HepG2 (cell line): ENCODE measurements around the gene ZNF773. TPM values are rescaled to one million over a fixed set of nuclear protein-coding genes. Genes with fewer than 3 reads are reported as not detected.

Source experiments
- BORCS8-MEF2B ChIP-seq: sonication (generic); formaldehyde crosslinking; IDR thresholded peaks from 2 replicates; pipeline ENCODE4 v1.8.0; 2022; ENCODE audit warnings: mild to moderate bottlenecking, missing genetic modification reagents
- CENPT ChIP-seq: sonication (generic); formaldehyde crosslinking; IDR thresholded peaks from 2 replicates; pipeline ENCODE4 v1.8.0; 2022; ENCODE audit warnings: low read depth, mild to moderate bottlenecking, moderate library complexity, missing genetic modification reagents
- ELF3 ChIP-seq: IDR thresholded peaks from 2 replicates; pipeline ENCODE4 v1.6.1; 2016; ENCODE audit warnings: missing genetic modification reagents, missing compliant biosample characterization
- FIP1L1 ChIP-seq: fragments of 200-400 bp; formaldehyde crosslinking; IDR thresholded peaks from 2 replicates; pipeline ENCODE4 v1.6.1; 2018; ENCODE audit warnings: low read depth, mild to moderate bottlenecking, low read length, moderate library complexity, borderline replicate concordance; ENCODE audit not compliant: insufficient read depth
- GATAD2A ChIP-seq: IDR thresholded peaks from 2 replicates; pipeline ENCODE4 v1.6.1; 2016
- HES4 ChIP-seq: sonication (generic); formaldehyde crosslinking; IDR thresholded peaks from 2 replicates; pipeline ENCODE4 v1.9.0; 2021; ENCODE audit warnings: mild to moderate bottlenecking, missing genetic modification reagents, borderline replicate concordance
- KDM1A ChIP-seq: IDR thresholded peaks from 2 replicates; pipeline ENCODE4 v1.6.1; 2016; ENCODE audit warnings: missing compliant biosample characterization
- MBNL3 ChIP-seq: fragments of 250-450 bp; sonication (Bioruptor Pico); conservative IDR thresholded peaks from 2 replicates; pipeline ENCODE4 v1.8.0; 2022; ENCODE audit warnings: mild to moderate bottlenecking, inconsistent platforms
- NFIC ChIP-seq: IDR thresholded peaks from 2 replicates; pipeline ENCODE4 v1.6.1; 2012; ENCODE audit warnings: mild to moderate bottlenecking, low read length, inconsistent platforms
- PAF1 ChIP-seq: IDR thresholded peaks from 2 replicates; pipeline ENCODE4 v1.6.1; 2016; ENCODE audit warnings: missing genetic modification reagents, missing compliant biosample characterization
- PAX8 ChIP-seq: sonication (generic); formaldehyde crosslinking; IDR thresholded peaks from 2 replicates; pipeline ENCODE4 v1.8.0; 2022; ENCODE audit warnings: mild to moderate bottlenecking, missing genetic modification reagents, borderline replicate concordance
- RFXAP ChIP-seq: sonication (generic); formaldehyde crosslinking; IDR thresholded peaks from 2 replicates; pipeline ENCODE4 v1.4.0; 2020; ENCODE audit warnings: missing genetic modification reagents, borderline replicate concordance
- TCF7L2 ChIP-seq: IDR thresholded peaks from 2 replicates; pipeline ENCODE4 v1.6.1; 2011; ENCODE audit warnings: mild to moderate bottlenecking, low read depth, low read length, moderate library complexity
- TFDP2 ChIP-seq: sonication (generic); formaldehyde crosslinking; IDR thresholded peaks from 2 replicates; pipeline ENCODE4 v1.4.0; 2020; ENCODE audit warnings: missing genetic modification reagents
- ZBTB2 ChIP-seq: sonication (generic); formaldehyde crosslinking; IDR thresholded peaks from 2 replicates; pipeline ENCODE4 v1.8.0; 2022; ENCODE audit warnings: low read depth, missing genetic modification reagents
- ZBTB20 ChIP-seq: sonication (generic); formaldehyde crosslinking; IDR thresholded peaks from 2 replicates; pipeline ENCODE4 v1.8.1; 2023; ENCODE audit warnings: missing genetic modification reagents, low read depth, mild to moderate bottlenecking, borderline replicate concordance
- ZBTB7A ChIP-seq: sonication (generic); formaldehyde crosslinking; IDR thresholded peaks from 2 replicates; pipeline ENCODE4 v1.8.0; 2022; ENCODE audit warnings: mild to moderate bottlenecking, missing genetic modification reagents
- ZNF180 ChIP-seq: sonication (generic); formaldehyde crosslinking; IDR thresholded peaks from 2 replicates; pipeline ENCODE4 v1.4.0; 2020; ENCODE audit warnings: low read depth, missing genetic modification reagents, borderline replicate concordance
- ZNF607 ChIP-seq: sonication (generic); formaldehyde crosslinking; IDR thresholded peaks from 2 replicates; pipeline ENCODE4 v1.5.1; 2020; ENCODE audit warnings: missing genetic modification reagents, mild to moderate bottlenecking, borderline replicate concordance
- ZNF644 ChIP-seq: IDR thresholded peaks from 2 replicates; pipeline ENCODE4 v1.6.1; 2016; ENCODE audit warnings: low read depth
- polyA plus RNA-seq, 8 experiments: library from polyadenylated mRNA; depleted of rRNA in 3 of 8; stranded (reverse) in 7 of 8; unstranded in 1 of 8; fragments of >200 nt; fragmentation: Illumina TruSeq in 4 of 8; extraction: Trizol in 4 of 8; gene quantifications; 2 replicates each; pipeline versions ENCODE4 v1.2.1 to v1.2.3, GENCODE V29; 2011 to 2016; ENCODE audit warnings: low read depth in 4 of 8, missing spikeins in 1 of 8, mixed read lengths in 1 of 8; ENCODE audit not compliant: insufficient read depth in 1 of 8
- total RNA-seq, 5 experiments: library from RNA; depleted of rRNA; stranded (reverse); fragments of >200 nt; fragmentation: Illumina TruSeq; extraction: Trizol; gene quantifications; 2 replicates each; pipeline ENCODE4 v1.2.3, GENCODE V29; 2016; ENCODE audit warnings: low read depth in 1 of 5
- TF ChIP-seq, protein P1 (sequence below): sonication (generic); formaldehyde crosslinking; IDR thresholded peaks from 2 replicates; pipeline ENCODE4 v1.4.0; 2020; ENCODE audit warnings: missing genetic modification reagents
- TF ChIP-seq, protein P2 (sequence below): IDR thresholded peaks from 2 replicates; pipeline ENCODE4 v1.6.1; 2016; ENCODE audit warnings: low read depth, control low read depth

ZNF773 gene
- total and polyA plus RNA-seq, 2 of the 13 experiments (the other 11 are each of a cell fraction or from before 2014, with no cell fraction given): 5.7 to 6.7 TPM

GRCh38 chr19:57477191-57478008 is 22.3 kb upstream of the ZNF773 start, which contains the start of gene ZNF772 (continued):
- TF ChIP-seq TFDP2 (CRISPR knock-in tag) (peak; percentile 64), BORCS8-MEF2B (peak; percentile 81; the same call in 1 of the 2 replicates), PAX8 (CRISPR knock-in tag) (no peak), ZBTB20 (CRISPR knock-in tag) (peak; percentile 14), CENPT (CRISPR knock-in tag) (no peak), ZBTB7A (CRISPR knock-in tag) (peak; percentile 37; the same call in 1 of the 2 replicates), KDM1A (CRISPR knock-in tag) (no peak), FIP1L1 (no peak), ZNF607 (peak; percentile 91), GATAD2A (CRISPR knock-in tag) (peak; percentile 50; the same call in 1 of the 2 replicates), PAF1 (CRISPR knock-in tag) (no peak), TCF7L2 (no peak), ELF3 (CRISPR knock-in tag) (peak; percentile 41; the same call in 1 of the 2 replicates), RFXAP (CRISPR knock-in tag) (no peak), ZBTB2 (CRISPR knock-in tag) (no peak), MBNL3 (no peak), ZNF180 (CRISPR knock-in tag) (0 out of 2 replicates have a peak, but pooled peaks have one; percentile 20), HES4 (CRISPR knock-in tag) (no peak), ZNF644 (0 out of 2 replicates have a peak, but pooled peaks have one; percentile 7), NFIC (no peak)
- TF ChIP-seq, protein P1, sequence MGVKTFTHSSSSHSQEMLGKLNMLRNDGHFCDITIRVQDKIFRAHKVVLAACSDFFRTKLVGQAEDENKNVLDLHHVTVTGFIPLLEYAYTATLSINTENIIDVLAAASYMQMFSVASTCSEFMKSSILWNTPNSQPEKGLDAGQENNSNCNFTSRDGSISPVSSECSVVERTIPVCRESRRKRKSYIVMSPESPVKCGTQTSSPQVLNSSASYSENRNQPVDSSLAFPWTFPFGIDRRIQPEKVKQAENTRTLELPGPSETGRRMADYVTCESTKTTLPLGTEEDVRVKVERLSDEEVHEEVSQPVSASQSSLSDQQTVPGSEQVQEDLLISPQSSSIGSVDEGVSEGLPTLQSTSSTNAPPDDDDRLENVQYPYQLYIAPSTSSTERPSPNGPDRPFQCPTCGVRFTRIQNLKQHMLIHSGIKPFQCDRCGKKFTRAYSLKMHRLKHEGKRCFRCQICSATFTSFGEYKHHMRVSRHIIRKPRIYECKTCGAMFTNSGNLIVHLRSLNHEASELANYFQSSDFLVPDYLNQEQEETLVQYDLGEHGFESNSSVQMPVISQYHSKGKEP: no peak
- TF ChIP-seq, protein P2, sequence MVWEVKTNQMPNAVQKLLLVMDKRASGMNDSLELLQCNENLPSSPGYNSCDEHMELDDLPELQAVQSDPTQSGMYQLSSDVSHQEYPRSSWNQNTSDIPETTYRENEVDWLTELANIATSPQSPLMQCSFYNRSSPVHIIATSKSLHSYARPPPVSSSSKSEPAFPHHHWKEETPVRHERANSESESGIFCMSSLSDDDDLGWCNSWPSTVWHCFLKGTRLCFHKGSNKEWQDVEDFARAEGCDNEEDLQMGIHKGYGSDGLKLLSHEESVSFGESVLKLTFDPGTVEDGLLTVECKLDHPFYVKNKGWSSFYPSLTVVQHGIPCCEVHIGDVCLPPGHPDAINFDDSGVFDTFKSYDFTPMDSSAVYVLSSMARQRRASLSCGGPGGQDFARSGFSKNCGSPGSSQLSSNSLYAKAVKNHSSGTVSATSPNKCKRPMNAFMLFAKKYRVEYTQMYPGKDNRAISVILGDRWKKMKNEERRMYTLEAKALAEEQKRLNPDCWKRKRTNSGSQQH (CRISPR knock-in tag): peak; percentile 39; the same call in 1 of the 2 replicates
